Stimulated activated CD4-positive, alpha-beta T cell treated with anti-CD3 and anti-CD28 coated beads, Interleukin-1b, Interleukin-23, amount 100 ng/mL, for 24 hours (primary cell): ENCODE results near the gene PLA2G2A.
"Not testable (repeated sequence)": the region's sequence is repeated elsewhere in the genome, so short reads cannot be mapped to it uniquely, and the experiment has no call there.

Experiments used
- DNase-seq, 4 experiments: peaks; one replicate each; pipeline ENCODE4 v3.0.0-alpha.2; 2020; ENCODE audit warnings: low read depth in 4 of 4, low spot score in 1 of 4

PLA2G2A gene

GRCh38 chr1:19934336-19934735 is 45.1 kb downstream of the PLA2G2A start:
- no peak for DNase-seq

GRCh38 chr1:19932866-19933265 is 46.6 kb downstream of the PLA2G2A start:
- no peak for DNase-seq

- not testable (repeated sequence) for DNase-seq
These were observed 52.3 kb downstream of the PLA2G2A start for GRCh38 chr1:19927130-19927421.

- no peak for DNase-seq
These were observed 52.9 kb downstream of the PLA2G2A start for GRCh38 chr1:19926296-19927129.
